IPS-11a (cell line): Measurements from ENCODE around the gene SPON1.
"Not testable (repeated sequence)": the region's sequence is repeated elsewhere in the genome, so short reads cannot be mapped to it uniquely, and the experiment has no call there.

Experiments
- H3K4me3 ChIP-seq: one replicate; pipeline ENCODE4 v1.5.1; 2013; ENCODE audit warnings: low read depth, low read length, control low read depth

SPON1 gene

DNA sequence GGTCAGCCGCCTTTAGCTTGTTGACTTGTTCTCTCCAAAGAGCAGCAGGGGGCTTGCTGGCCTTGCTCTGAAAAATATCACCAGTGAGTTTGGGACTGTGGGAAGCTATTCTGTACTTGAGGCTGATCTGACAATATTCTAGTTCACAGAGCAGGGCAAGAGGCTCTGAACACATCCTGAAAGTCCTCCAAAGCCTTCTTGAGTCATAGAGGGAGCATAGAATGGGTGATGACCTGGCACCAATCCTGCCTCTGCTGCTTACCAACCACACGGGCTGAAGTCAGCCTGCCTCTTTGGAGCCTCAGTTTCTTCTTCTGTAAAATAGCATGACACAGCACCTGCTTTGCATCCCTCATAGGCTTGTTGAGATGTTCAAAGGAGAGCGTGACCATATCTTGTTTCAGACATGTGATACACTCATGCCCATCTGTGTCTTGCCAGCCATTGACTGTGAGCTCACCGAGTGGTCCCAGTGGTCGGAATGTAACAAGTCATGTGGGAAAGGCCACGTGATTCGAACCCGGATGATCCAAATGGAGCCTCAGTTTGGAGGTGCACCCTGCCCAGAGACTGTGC lies 299.8 kb downstream of the SPON1 start:
- H3K4me3 ChIP-seq = no peak overlapping the region

DNA sequence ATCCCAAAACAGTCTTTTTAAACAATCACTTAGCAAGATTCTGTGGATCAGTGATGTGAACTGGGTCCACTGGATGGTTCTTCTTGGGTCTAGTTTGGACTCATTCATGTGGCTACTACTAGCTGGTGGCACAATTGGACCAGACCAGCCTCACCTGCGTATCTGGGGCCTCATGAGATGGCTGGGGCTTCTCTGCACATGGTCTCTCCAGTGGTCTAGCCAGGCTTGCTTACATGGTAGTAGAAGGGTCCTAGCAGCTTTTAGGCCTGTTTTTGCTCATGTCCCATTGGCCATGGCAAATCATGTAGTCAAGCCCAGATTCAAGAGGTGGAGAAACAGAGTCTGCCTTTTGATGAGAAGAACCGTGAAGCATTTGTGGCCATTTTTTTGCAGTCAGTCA lies 302.4 kb downstream of the SPON1 start:
- H3K4me3 ChIP-seq = no peak overlapping the region

DNA sequence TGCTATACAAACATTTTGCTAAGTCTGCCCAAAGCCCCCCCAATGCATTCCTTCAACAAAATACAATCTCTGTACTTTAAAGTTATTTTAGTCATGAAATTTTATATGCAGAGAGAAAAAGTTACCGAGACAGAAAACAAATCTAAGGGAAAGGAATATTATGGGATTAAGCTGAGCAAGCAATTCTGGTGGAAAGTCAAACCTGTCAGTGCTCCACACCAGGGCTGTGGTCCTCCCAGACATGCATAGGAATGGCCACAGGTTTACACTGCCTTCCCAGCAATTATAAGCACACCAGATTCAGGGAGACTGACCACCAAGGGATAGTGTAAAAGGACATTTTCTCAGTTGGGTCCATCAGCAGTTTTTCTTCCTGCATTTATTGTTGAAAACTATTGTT lies 304.1 kb downstream of the SPON1 start:
- no peak overlapping the region for H3K4me3 ChIP-seq

- no peak overlapping the region for H3K4me3 ChIP-seq
These were observed 305.5 kb downstream of the SPON1 start for GRCh38 chr11:14267861-14268635.

DNA sequence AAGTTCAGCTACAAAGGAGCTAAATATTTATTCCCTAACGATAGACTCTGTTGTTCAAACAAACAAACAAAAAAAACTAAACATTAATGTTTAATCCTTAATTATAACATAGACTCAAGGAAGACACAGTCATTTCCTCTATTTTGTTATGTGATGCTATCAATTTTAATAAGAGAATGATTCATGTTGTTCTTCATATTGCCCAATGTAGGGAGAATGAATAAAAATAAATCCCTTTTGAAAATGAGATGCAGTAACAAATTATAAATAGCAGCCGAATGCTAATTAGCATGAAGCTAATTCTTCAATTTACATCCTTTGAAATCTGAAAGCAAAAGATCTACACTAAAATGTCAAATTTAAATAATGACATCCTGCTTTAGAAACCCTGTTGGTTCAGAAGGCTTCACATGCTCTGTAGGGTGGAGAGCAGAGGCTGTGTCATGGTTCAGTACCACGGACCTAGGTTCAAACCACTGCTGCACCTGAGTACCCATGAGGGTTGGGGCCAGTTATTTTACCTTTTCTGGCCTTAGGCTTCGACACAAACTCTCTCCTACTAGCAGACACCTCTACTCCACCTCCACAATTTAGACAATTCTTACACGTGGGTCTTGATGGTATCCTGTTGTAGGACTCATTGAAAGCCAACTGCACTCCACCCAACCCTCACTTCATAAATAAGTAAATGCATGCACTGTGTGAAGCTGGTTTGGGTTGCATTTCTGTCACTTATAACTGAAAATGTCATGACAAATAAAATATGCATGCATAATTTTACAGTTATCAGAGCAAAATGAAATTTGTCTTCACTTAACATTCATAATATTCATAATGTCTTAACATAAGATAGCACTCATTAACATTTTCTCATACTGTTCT lies 307.4 kb downstream of the SPON1 start:
- no peak overlapping the region for H3K4me3 ChIP-seq

DNA sequence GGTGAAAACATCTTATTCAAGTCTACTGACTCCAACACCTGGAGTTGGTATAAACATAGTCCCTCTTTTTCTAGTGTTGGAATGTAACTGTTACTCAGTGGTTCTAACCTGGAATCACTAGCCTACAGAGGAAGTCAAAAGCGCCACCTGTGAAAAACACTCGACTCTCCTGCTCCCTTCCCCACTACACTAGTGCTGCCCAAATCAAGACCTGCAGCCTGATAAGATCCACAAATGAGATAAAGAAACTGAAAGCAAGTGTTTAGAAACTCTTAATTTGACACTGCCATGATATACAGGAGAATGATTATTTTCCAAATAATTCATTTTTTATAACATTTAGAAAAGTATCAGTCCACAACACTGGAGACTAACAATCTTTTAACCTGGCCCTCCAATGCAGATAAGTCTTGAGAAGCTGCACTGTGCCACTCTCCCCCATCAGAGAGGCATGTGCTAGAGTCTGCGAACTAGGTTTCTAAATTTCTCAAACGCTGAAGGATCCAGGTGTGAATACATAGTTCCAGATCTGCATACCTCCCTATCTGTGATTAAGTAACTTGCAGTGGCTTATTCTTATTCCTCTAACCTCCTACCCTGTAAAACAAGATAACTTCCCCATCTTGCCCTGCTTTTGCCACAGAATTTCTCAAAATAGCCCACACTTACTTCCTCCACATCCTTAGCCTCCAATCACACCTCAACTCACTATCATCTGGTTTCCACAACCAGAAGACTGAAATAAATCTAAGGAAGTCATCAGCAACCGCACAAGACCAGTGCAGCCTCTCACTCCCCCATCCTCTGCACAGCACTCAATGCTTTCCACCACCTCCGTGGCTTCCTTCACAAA lies 308.4 kb downstream of the SPON1 start:
- no peak overlapping the region for H3K4me3 ChIP-seq

- no peak overlapping the region for H3K4me3 ChIP-seq
These were observed 311.4 kb downstream of the SPON1 start for GRCh38 chr11:14273895-14274294.

- no peak overlapping the region for H3K4me3 ChIP-seq
These were observed 312.6 kb downstream of the SPON1 start for GRCh38 chr11:14275076-14275475.

- not testable (repeated sequence) for H3K4me3 ChIP-seq
These were observed 316.3 kb downstream of the SPON1 start for GRCh38 chr11:14278869-14279268.

DNA sequence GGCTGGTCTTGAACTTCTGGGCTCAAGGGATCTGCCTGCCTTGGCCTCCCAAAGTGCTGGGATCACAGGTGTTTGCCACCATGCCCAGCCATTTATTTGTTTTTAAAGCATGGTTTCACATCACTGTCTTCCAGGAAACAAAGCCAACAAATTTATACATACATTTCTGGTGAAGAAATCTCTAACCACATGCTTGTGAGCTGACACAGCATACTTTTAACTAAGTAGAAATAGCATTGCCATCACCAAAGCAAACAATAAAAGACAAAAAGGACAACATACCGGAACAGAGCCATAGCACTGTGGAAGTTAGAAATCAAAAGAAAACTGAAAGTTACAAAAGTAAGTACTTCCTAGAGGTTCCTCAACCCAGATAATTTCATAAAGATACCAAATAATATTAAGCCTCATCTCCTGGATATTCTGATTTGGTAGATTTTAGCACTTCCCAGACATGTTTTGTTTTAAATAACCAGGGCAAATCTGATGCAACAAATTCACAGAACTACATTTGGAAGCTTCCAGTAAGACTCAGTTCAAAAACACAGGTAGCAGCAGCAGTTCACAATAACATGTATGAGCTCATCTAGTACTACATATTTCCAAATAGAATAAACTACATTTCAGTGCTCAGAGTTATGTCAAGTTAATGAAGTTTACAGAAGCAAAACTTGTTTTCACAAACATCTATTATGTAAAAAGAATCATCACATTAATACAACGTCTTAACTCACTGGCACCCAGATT lies 325.8 kb downstream of the SPON1 start:
- no peak overlapping the region for H3K4me3 ChIP-seq

DNA sequence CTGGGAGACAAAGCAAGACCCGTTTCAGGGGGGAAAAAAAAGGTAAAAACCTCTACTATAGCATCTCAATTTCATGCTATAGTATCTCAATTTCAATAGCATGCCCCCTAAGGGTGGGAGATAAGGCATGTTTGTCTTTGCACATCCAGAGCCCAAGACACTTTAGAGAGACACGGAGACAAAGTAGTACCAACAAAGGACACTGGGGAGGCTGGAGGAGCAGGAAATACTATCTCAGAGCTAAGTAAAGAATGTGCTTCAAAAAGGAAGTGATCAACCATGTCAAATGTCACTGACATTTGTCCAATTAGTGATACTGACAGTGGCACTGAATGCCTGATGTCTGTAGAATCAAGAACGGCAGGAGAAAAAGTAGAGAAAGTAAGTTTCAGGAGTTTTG lies 327.9 kb downstream of the SPON1 start:
- no peak overlapping the region for H3K4me3 ChIP-seq

GRCh38 chr11:14299921-14300320 lies 337.4 kb downstream of the SPON1 start:
- no peak overlapping the region for H3K4me3 ChIP-seq

DNA sequence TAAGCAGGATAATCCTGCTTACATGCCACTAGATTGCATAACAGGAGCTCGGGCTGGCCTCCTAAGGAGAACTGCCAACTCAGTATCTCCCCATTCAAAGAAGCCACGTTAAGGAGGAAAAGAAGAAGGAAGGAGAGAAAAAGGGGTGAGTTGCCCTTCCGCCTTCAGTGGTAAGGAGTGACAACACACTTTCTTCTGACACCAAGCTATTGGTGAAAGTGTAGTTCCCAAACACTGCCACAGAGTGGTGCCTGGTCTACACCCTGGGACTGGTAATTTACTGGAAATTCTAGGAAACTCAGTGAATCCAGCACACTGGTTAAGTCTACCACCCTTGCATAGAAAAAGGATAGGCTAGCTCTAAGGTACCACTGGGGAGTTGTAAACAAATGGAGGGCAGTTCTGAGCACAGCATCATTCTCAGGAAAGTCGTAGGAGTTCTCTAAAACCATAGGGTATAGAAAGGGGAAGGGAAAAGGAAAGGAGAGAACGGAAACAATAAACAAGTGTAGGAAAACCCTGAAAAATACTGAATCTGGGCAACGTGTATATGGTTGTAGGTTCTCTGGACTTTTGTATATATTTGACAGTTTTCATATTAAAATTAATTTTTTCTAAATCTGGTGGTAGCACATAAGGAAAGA lies 338.3 kb downstream of the SPON1 start:
- H3K4me3 ChIP-seq = no peak overlapping the region

- H3K4me3 ChIP-seq = no peak overlapping the region
These were observed 342.1 kb downstream of the SPON1 start for GRCh38 chr11:14304601-14305000.

- no peak overlapping the region for H3K4me3 ChIP-seq
These were observed 343.1 kb downstream of the SPON1 start for GRCh38 chr11:14305649-14306048.

GRCh38 chr11:14306481-14306880 lies 344.0 kb downstream of the SPON1 start:
- no peak overlapping the region for H3K4me3 ChIP-seq

DNA sequence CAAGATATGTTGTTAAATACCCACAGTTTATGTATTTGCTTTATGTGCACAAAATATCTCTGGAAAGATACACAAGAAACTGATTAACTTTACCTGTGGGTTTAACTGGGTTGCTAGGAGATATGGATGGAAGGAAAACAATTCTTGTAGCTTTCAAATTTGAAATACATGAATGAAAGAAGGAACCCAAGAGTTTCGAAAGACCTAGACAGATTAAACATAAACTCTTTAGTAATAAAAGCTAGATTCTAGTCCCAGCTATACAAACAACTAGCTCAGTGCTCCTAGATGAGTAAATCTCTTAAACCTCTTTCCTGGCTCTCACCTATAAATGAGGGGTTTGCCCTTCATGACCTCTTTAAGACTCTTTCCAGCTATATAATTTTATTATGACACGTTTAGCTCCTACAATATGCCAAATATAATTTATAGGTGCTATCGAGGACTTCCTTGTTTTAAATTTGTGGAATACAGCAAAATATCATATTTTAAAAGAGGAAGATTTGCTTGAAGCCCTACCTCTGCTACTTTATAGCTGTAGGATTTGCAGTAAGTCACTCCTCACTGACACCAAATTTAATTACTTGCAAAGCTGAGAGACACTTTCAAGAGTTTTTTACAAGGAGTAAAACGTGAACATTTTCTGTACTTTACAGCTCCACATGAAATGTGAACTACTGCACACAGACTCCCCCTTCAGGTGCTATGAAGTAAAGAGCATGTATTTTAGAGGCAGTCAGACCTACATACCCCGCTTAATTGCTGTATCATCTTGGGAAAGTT lies 345.8 kb downstream of the SPON1 start:
- no peak overlapping the region for H3K4me3 ChIP-seq

- no peak overlapping the region for H3K4me3 ChIP-seq
These were observed 346.4 kb downstream of the SPON1 start for GRCh38 chr11:14308897-14309387.
